ENCODE results near the gene HOXA7.
A peak's percentile ranks its signal among the peaks of the same experiment; 100 is the strongest.

The HOXA7 gene

DNA sequence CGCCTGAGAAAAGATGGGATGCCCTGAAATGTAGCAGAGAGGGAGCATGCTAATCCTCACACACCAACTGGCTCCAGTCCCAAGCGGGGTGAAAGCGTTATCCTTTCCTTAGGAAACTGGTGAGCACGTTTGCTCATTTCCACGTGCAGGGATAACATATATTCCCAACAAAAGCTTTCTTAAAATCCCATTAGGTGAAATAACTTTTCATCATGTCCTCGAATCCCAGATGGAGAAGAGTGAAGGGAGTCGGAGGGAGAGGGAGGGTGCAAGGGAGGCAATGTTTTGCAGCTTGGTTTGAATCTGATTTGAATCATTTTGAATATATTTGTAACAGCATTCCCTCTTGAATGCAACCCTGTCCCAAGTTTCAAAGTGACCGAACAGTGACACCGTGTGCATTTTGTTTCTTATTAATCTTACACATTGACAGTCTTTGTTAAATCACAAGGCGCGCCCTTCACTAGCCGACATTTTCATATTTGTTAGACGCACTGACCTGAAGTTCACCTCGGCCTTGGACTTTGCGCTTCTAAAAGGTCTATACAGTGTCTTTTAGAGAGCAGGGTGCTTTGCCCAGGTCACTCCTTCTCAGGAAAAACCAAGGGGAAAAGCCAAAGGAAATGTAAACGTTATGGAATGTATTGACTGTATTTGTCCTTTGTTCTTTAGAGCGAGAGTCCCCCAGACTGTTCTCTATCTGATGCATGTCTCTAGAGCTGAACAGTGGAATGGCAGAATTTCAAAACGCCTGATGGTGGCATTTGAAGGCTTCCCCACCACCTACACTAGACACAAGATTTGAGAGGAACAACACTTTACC, 22.9 kb downstream of the HOXA7 start:
- Histone ChIP-seq H3K27me3 (ENCODE audit: control insufficient read depth in 5 of 5, insufficient read depth in 4 of 5, low read length in 5 of 5) (no peaks in the 10 kb centered on the region), H3K27ac (ENCODE audit: low read depth, low read length) (peak overlapping the region; percentile 95), H3K9ac (ENCODE audit: low read length in 5 of 5) (peak overlapping the region in 1 of 5 donors; percentile 54), H3K9me3 (ENCODE audit: control insufficient read depth in 5 of 5, low read length in 5 of 5) (no peaks in the 10 kb centered on the region), H3K4me1 (ENCODE audit: control insufficient read depth in 5 of 5, insufficient read depth in 5 of 5, low read length in 5 of 5) (peaks cover 4 to 86% (median 74%) of the 10 kb centered on the region in 5 donors), H3K36me3 (ENCODE audit: control insufficient read depth in 5 of 5, insufficient read depth in 5 of 5, low read length in 5 of 5) (peaks cover 0 to 5% (median 3%) of the 10 kb centered on the region in 5 donors), H3K4me3 (ENCODE audit: low read depth in 1 of 5, low read length in 5 of 5) (peak overlapping the region in 1 of 5 donors; percentile 25)

GRCh38 chr7:27132978-27133377, 23.5 kb downstream of the HOXA7 start:
- peaks cover 5 to 86% (median 74%) of the 10 kb centered on the region in 5 donors for H3K4me1 ChIP-seq (ENCODE audit: control insufficient read depth in 5 of 5, insufficient read depth in 5 of 5, low read length in 5 of 5)
- peaks cover 0 to 5% (median 3%) of the 10 kb centered on the region in 5 donors for H3K36me3 ChIP-seq (ENCODE audit: control insufficient read depth in 5 of 5, insufficient read depth in 5 of 5, low read length in 5 of 5)
- H3K4me3 ChIP-seq (ENCODE audit: low read depth in 1 of 5, low read length in 5 of 5) = no peak overlapping the region
- peak overlapping the region; percentile 95 for H3K27ac ChIP-seq (ENCODE audit: low read depth, low read length)
- no peaks in the 10 kb centered on the region for H3K27me3 ChIP-seq (ENCODE audit: control insufficient read depth in 5 of 5, insufficient read depth in 4 of 5, low read length in 5 of 5)
- H3K9me3 ChIP-seq (ENCODE audit: control insufficient read depth in 5 of 5, low read length in 5 of 5) = no peaks in the 10 kb centered on the region
- H3K9ac ChIP-seq (ENCODE audit: low read length in 5 of 5) = no peak overlapping the region

DNA sequence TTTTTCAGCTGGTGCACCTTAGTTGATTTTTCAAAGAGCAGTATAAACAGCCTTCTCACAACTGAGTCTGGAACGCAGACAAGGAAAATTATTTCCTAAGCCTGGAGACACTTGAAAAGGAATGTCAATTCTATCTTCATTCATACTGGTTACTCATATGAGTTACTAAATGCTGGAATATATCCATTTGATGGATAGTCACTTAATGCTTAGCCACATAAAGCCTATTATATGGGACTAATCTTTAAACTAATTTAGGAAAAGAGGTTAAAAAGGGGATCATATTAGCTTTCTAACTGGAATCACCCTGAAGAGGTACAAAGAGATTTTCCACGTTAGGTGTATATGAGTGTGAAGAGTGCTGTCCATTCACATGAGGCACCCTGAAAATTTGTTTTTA, 24.3 kb downstream of the HOXA7 start:
- Histone ChIP-seq H3K27ac (ENCODE audit: low read depth, low read length) (peak overlapping the region; percentile 59), H3K9me3 (ENCODE audit: control insufficient read depth in 5 of 5, low read length in 5 of 5) (no peaks in the 10 kb centered on the region), H3K4me3 (ENCODE audit: low read depth in 1 of 5, low read length in 5 of 5) (no peak overlapping the region), H3K27me3 (ENCODE audit: control insufficient read depth in 5 of 5, insufficient read depth in 4 of 5, low read length in 5 of 5) (no peaks in the 10 kb centered on the region), H3K36me3 (ENCODE audit: control insufficient read depth in 5 of 5, insufficient read depth in 5 of 5, low read length in 5 of 5) (peaks cover 0 to 5% (median 3%) of the 10 kb centered on the region in 5 donors), H3K4me1 (ENCODE audit: control insufficient read depth in 5 of 5, insufficient read depth in 5 of 5, low read length in 5 of 5) (peaks cover 8 to 86% (median 76%) of the 10 kb centered on the region in 5 donors), H3K9ac (ENCODE audit: low read length in 5 of 5) (no peak overlapping the region)

DNA sequence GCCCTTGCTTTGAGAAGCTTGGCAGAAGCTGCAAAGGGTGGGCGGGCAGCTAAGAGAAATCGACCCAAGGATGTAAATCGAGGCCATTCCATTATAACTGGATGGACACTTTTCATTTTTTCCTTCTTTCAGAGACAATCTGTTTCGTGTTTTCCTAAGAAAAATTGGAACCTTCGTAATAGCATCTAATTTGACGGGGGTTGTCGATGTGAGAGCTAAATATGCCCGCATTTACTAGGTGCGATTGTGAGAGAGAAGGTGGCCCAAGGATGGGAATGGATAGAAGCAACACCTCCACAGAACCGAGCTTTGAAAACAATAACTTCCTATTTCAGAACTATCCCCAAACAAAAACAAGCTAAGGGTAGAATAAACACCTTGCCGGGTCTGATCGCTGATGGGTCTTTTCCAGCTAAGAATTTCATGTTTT, 25.1 kb downstream of the HOXA7 start:
- peaks cover 0 to 5% (median 3%) of the 10 kb centered on the region in 5 donors for H3K36me3 ChIP-seq (ENCODE audit: control insufficient read depth in 5 of 5, insufficient read depth in 5 of 5, low read length in 5 of 5)
- H3K27me3 ChIP-seq (ENCODE audit: control insufficient read depth in 5 of 5, insufficient read depth in 4 of 5, low read length in 5 of 5) = no peaks in the 10 kb centered on the region
- peak overlapping the region; percentile 71 for H3K27ac ChIP-seq (ENCODE audit: low read depth, low read length)
- H3K9me3 ChIP-seq (ENCODE audit: control insufficient read depth in 5 of 5, low read length in 5 of 5) = no peaks in the 10 kb centered on the region
- H3K4me3 ChIP-seq (ENCODE audit: low read depth in 1 of 5, low read length in 5 of 5) = peak overlapping the region; percentile 78 to 88 (median 82)
- H3K4me1 ChIP-seq (ENCODE audit: control insufficient read depth in 5 of 5, insufficient read depth in 5 of 5, low read length in 5 of 5) = peaks cover 14 to 86% (median 75%) of the 10 kb centered on the region in 5 donors
- H3K9ac ChIP-seq (ENCODE audit: low read length in 5 of 5) = peak overlapping the region in 4 of 5 donors; percentile 48 to 81 (median 64)

DNA sequence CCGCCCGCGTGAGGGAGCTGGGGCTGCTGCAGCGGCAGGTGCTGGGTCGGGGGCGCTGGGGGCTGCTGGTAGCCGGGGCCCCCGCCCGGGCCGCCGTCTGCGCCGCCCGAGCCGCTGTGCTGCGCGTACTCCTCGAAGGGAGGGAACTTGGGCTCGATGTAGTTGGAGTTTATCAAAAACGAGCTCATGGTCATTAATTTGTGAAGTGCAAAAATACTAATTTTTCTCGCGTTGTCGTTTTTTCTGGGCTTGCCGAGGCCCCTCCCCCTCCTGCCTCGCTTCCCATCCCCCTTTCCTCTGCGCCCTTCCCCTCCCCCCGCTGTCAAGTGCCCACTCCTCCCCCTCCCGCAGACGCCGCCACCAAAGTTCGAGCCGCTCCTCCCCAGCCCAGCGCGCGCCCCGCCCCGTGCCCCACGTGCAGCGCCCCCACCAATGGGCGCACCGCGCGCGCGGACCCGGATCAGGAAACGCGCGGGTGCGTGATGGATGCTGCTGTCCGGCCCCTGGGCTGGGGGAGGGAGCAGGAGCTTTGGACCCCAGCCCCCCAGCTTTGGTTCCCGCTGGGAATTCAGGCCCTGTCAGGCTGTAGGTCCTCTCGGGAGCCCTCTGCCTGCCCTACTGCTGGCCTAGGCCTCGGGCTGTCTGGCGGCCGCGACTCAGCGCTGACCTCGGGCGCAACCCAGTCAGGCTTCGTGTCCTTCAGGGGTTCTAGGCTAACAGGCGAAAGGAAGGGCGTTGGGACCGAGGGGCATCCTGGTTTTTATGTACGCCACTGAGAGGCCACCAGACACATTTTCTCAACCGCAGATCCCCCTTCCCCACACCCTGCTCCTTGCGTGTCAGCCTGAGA, 25.7 kb downstream of the HOXA7 start, which contains the start of gene HOXA4:
TSS of gene HOXA4 (minus strand) at position 218 of the 850 bp plus-strand sequence. CDS start at position 194, 24 bp downstream.
- Histone ChIP-seq H3K27ac (ENCODE audit: low read depth, low read length) (peak within 1 kb of the TSS; percentile 83), H3K4me1 (ENCODE audit: control insufficient read depth in 5 of 5, insufficient read depth in 5 of 5, low read length in 5 of 5) (peaks cover 12 to 86% (median 75%) of the 10 kb centered on the region in 5 donors), H3K9ac (ENCODE audit: low read length in 5 of 5) (peak within 1 kb of the TSS in 4 of 5 donors; percentile 64 to 81 (median 68)), H3K4me3 (ENCODE audit: low read depth in 1 of 5, low read length in 5 of 5) (peak within 1 kb of the TSS; percentile 78 to 88 (median 82)), H3K36me3 (ENCODE audit: control insufficient read depth in 5 of 5, insufficient read depth in 5 of 5, low read length in 5 of 5) (peaks cover 0 to 4% (median 3%) of the 10 kb centered on the region in 5 donors), H3K9me3 (ENCODE audit: control insufficient read depth in 5 of 5, low read length in 5 of 5) (no peaks in the 10 kb centered on the region), H3K27me3 (ENCODE audit: control insufficient read depth in 5 of 5, insufficient read depth in 4 of 5, low read length in 5 of 5) (no peaks in the 10 kb centered on the region)

DNA sequence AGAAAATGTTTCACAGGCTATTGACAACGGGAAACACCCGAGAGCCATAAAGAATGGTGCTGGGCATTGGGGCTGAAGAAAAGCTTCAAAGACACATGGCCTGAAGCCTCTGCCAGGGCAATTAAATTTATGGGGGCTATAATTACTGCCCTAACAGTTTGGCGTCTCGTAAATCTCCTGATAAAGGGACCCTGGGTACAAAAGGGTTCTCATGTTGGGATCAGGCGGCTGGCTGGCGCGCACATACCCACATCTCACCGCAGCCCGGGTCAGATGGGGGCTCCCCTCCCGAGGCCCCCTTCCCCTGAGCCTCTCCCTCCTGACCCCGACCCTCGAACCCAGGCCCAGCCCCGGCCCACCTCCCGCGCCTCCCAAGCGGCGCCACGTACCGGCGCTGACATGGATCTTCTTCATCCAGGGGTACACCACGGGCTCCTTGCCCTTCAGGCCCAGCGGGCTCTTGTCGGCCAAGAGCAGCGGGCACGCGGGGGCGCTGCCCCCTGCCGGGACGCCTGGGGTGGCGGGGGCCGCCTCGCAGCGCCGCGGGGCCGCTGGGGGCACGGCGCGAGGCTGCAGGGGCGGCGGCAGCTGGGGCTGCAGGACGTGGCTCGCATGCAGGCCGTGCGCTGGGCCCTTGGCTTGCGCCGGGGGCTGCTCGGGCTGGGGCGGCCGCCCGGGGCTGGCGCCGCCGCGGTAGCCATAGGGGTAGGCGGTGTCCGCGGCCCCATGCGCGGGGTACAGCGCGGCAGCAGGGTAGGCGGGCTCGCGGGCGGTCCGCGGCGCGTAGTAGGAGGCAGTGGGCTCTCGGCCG, 26.5 kb downstream of the HOXA7 start:
- Histone ChIP-seq H3K4me3 (ENCODE audit: low read depth in 1 of 5, low read length in 5 of 5) (peak overlapping the region; percentile 46 to 88 (median 82)), H3K4me1 (ENCODE audit: control insufficient read depth in 5 of 5, insufficient read depth in 5 of 5, low read length in 5 of 5) (peaks cover 12 to 81% (median 73%) of the 10 kb centered on the region in 5 donors), H3K27ac (ENCODE audit: low read depth, low read length) (peak overlapping the region; percentile 83), H3K9ac (ENCODE audit: low read length in 5 of 5) (peak overlapping the region in 4 of 5 donors; percentile 60 to 74 (median 68)), H3K36me3 (ENCODE audit: control insufficient read depth in 5 of 5, insufficient read depth in 5 of 5, low read length in 5 of 5) (peaks cover 0 to 7% (median 2%) of the 10 kb centered on the region in 5 donors), H3K9me3 (ENCODE audit: control insufficient read depth in 5 of 5, low read length in 5 of 5) (no peaks in the 10 kb centered on the region), H3K27me3 (ENCODE audit: control insufficient read depth in 5 of 5, insufficient read depth in 4 of 5, low read length in 5 of 5) (no peaks in the 10 kb centered on the region)

DNA sequence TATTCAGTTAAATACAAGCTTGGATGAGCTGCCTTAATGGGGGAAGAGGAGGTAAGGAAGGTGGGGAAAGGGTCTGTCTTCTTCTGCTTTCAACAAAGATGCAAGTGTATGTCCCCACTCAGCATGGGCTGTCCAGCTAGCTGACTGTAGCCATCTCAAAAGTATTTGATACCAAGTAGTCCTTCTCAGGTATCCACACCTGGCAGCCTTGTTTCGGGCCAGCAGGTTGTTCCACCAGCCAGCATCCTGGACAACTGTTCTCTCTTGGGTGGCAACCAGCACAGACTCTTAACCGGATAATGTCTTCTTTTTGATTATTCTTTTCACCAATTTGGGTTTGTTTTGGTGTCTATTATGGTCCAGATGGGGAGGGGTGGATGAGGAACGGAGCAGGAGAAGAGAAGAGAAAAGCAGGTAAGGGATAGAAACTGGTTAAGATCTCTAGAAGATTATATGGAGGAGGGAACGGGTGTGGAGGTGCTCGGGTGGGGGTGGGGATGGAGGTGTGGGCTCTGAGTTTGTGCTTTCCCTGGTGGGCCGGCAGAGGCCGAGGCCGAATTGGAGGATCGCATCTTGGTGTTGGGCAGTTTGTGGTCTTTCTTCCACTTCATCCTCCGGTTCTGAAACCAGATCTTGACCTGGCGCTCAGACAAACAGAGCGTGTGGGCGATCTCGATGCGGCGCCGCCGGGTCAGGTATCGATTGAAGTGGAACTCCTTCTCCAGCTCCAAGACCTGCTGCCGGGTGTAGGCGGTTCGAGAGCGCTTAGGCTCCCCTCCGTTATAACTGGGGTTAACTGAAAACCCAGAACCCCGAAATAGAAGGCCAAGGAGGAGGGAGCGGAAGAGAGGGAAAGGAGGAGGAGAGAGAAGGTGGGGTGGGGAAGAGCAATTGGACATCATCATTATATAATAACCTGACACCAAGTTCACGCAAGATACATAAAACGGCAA, 27.4 kb downstream of the HOXA7 start:
- peak overlapping the region in 3 of 5 donors; percentile 60 to 74 (median 69) for H3K9ac ChIP-seq (ENCODE audit: low read length in 5 of 5)
- peaks cover 0 to 10% (median 6%) of the 10 kb centered on the region in 5 donors for H3K36me3 ChIP-seq (ENCODE audit: control insufficient read depth in 5 of 5, insufficient read depth in 5 of 5, low read length in 5 of 5)
- H3K9me3 ChIP-seq (ENCODE audit: control insufficient read depth in 5 of 5, low read length in 5 of 5) = no peaks in the 10 kb centered on the region
- peaks cover 11 to 81% (median 71%) of the 10 kb centered on the region in 5 donors for H3K4me1 ChIP-seq (ENCODE audit: control insufficient read depth in 5 of 5, insufficient read depth in 5 of 5, low read length in 5 of 5)
- H3K4me3 ChIP-seq (ENCODE audit: low read depth in 1 of 5, low read length in 5 of 5) = peak overlapping the region in 4 of 5 donors; percentile 46 to 82 (median 82)
- H3K27me3 ChIP-seq (ENCODE audit: control insufficient read depth in 5 of 5, insufficient read depth in 4 of 5, low read length in 5 of 5) = no peaks in the 10 kb centered on the region
- H3K27ac ChIP-seq (ENCODE audit: low read depth, low read length) = peak overlapping the region; percentile 83

- H3K36me3 ChIP-seq (ENCODE audit: control insufficient read depth in 5 of 5, insufficient read depth in 5 of 5, low read length in 5 of 5) = peaks cover 0 to 14% (median 10%) of the 10 kb centered on the region in 5 donors
- H3K9ac ChIP-seq (ENCODE audit: low read length in 5 of 5) = no peak overlapping the region
- peak overlapping the region in 2 of 5 donors; percentile 4 to 16 for H3K4me3 ChIP-seq (ENCODE audit: low read depth in 1 of 5, low read length in 5 of 5)
- peaks cover 11 to 78% (median 63%) of the 10 kb centered on the region in 5 donors for H3K4me1 ChIP-seq (ENCODE audit: control insufficient read depth in 5 of 5, insufficient read depth in 5 of 5, low read length in 5 of 5)
- H3K27ac ChIP-seq (ENCODE audit: low read depth, low read length) = peak overlapping the region; percentile 83
- H3K9me3 ChIP-seq (ENCODE audit: control insufficient read depth in 5 of 5, low read length in 5 of 5) = no peaks in the 10 kb centered on the region
- no peaks in the 10 kb centered on the region for H3K27me3 ChIP-seq (ENCODE audit: control insufficient read depth in 5 of 5, insufficient read depth in 4 of 5, low read length in 5 of 5)
Observed at GRCh38 chr7:27128034-27128433, 28.4 kb downstream of the HOXA7 start.

All from subcutaneous abdominal adipose tissue (tissue), 5 donors.